SK-N-SH treated with all-trans-retinoic acid at 6 μM for 48 hours (cell line): ENCODE results near the gene SYTL5.

Source experiments
- ATAC-seq: fragments of 200-7000 bp; cut with Tn5 transposase; 3 replicates; pipeline ENCODE4 v1.9.1; 2020; ENCODE audit warnings: mild to moderate bottlenecking, moderate library complexity
- ARNTL ChIP-seq: fragments of 450-650 bp; formaldehyde crosslinking; IDR thresholded peaks from 2 replicates; pipeline ENCODE4 v1.5.0; 2020; ENCODE audit warnings: low read depth, mild to moderate bottlenecking, moderate library complexity, borderline replicate concordance
- BACH2 ChIP-seq: fragments of 250-450 bp; sonication (Bioruptor Pico); IDR thresholded peaks from 2 replicates; pipeline ENCODE4 v1.9.0; 2021; ENCODE audit warnings: mild to moderate bottlenecking, borderline replicate concordance
- CREB5 ChIP-seq: fragments of 250-450 bp; sonication (Bioruptor Pico); IDR thresholded peaks from 2 replicates; pipeline ENCODE4 v1.5.1; 2020; ENCODE audit warnings: low read depth, mild to moderate bottlenecking, moderate library complexity
- CSDC2 ChIP-seq: fragments of 250-450 bp; sonication (Bioruptor Pico); IDR thresholded peaks from 2 replicates; pipeline ENCODE4 v1.5.0; 2020; ENCODE audit warnings: mild to moderate bottlenecking, moderate library complexity
- CSRNP3 ChIP-seq: fragments of 250-450 bp; sonication (Bioruptor Pico); IDR thresholded peaks from 2 replicates; pipeline ENCODE4 v1.5.1; 2021; ENCODE audit warnings: mild to moderate bottlenecking, moderate library complexity
- GLIS3 ChIP-seq: fragments of 250-450 bp; sonication (Bioruptor Pico); IDR thresholded peaks from 2 replicates; pipeline ENCODE4 v1.5.0; 2020; ENCODE audit warnings: mild to moderate bottlenecking, moderate library complexity
- ISL1 ChIP-seq: fragments of 250-450 bp; sonication (Bioruptor Pico); IDR thresholded peaks from 2 replicates; pipeline ENCODE4 v2.1.2; 2022; ENCODE audit warnings: mild to moderate bottlenecking, moderate library complexity
- OSR1 ChIP-seq: fragments of 250-450 bp; sonication (Bioruptor Pico); IDR thresholded peaks from 2 replicates; pipeline ENCODE4 v1.8.0; 2022; ENCODE audit warnings: moderate library complexity, mild to moderate bottlenecking, inconsistent platforms
- PPARA ChIP-seq: fragments of 250-450 bp; sonication (Bioruptor Pico); IDR thresholded peaks from 2 replicates; pipeline ENCODE4 v1.5.0; 2020; ENCODE audit warnings: mild to moderate bottlenecking, borderline replicate concordance
- RARB ChIP-seq: fragments of 250-450 bp; sonication (Bioruptor Pico); IDR thresholded peaks from 2 replicates; pipeline ENCODE4 v1.8.0; 2021; ENCODE audit warnings: mild to moderate bottlenecking, moderate library complexity
- TCF4 ChIP-seq: fragments of 250-450 bp; sonication (Bioruptor Pico); IDR thresholded peaks from 2 replicates; pipeline ENCODE4 v1.8.0; 2021; ENCODE audit warnings: mild to moderate bottlenecking, moderate library complexity, borderline replicate concordance
- TOX ChIP-seq: fragments of 250-450 bp; sonication (Bioruptor Pico); IDR thresholded peaks from 2 replicates; pipeline ENCODE4 v1.8.0; 2021; ENCODE audit warnings: mild to moderate bottlenecking, moderate library complexity, borderline replicate concordance
- ZC3H10 ChIP-seq: fragments of 250-450 bp; sonication (Bioruptor Pico); IDR thresholded peaks from 2 replicates; pipeline ENCODE4 v1.5.1; 2021; ENCODE audit warnings: mild to moderate bottlenecking, moderate library complexity
- ZFP3 ChIP-seq: fragments of 250-450 bp; sonication (Bioruptor Pico); IDR thresholded peaks from 2 replicates; pipeline ENCODE4 v1.5.0; 2020; ENCODE audit warnings: mild to moderate bottlenecking, moderate library complexity
- ZNF565 ChIP-seq: fragments of 450-650 bp; formaldehyde crosslinking; conservative IDR thresholded peaks from 2 replicates; pipeline ENCODE4 v1.5.0; 2020; ENCODE audit warnings: low read depth, mild to moderate bottlenecking, moderate library complexity
- ZNF70 ChIP-seq: fragments of 450-650 bp; formaldehyde crosslinking; IDR thresholded peaks from 2 replicates; pipeline ENCODE4 v1.5.0; 2020; ENCODE audit warnings: mild to moderate bottlenecking, moderate library complexity
- ZNF8 ChIP-seq: fragments of 450-650 bp; formaldehyde crosslinking; IDR thresholded peaks from 2 replicates; pipeline ENCODE4 v1.5.0; 2020; ENCODE audit warnings: mild to moderate bottlenecking, moderate library complexity
- TF ChIP-seq, protein P1 (sequence below): fragments of 250-450 bp; sonication (Bioruptor Pico); IDR thresholded peaks from 2 replicates; pipeline ENCODE4 v1.5.0; 2020; ENCODE audit warnings: mild to moderate bottlenecking, moderate library complexity
- TF ChIP-seq, protein P2 (sequence below): fragments of 250-450 bp; sonication (Bioruptor Pico); IDR thresholded peaks from 2 replicates; pipeline ENCODE4 v1.8.0; 2021; ENCODE audit warnings: low read depth, mild to moderate bottlenecking, moderate library complexity, borderline replicate concordance
- TF ChIP-seq, protein P3 (sequence below): fragments of 250-450 bp; sonication (Bioruptor Pico); IDR thresholded peaks from 2 replicates; pipeline ENCODE4 v1.8.0; 2020; ENCODE audit warnings: mild to moderate bottlenecking, moderate library complexity, borderline replicate concordance

The SYTL5 gene

GRCh38 chrX:37958525-37959211, 47.7 kb upstream of the SYTL5 start (continued):
- TF ChIP-seq ZNF565 (CRISPR knock-in tag), result no peak

DNA sequence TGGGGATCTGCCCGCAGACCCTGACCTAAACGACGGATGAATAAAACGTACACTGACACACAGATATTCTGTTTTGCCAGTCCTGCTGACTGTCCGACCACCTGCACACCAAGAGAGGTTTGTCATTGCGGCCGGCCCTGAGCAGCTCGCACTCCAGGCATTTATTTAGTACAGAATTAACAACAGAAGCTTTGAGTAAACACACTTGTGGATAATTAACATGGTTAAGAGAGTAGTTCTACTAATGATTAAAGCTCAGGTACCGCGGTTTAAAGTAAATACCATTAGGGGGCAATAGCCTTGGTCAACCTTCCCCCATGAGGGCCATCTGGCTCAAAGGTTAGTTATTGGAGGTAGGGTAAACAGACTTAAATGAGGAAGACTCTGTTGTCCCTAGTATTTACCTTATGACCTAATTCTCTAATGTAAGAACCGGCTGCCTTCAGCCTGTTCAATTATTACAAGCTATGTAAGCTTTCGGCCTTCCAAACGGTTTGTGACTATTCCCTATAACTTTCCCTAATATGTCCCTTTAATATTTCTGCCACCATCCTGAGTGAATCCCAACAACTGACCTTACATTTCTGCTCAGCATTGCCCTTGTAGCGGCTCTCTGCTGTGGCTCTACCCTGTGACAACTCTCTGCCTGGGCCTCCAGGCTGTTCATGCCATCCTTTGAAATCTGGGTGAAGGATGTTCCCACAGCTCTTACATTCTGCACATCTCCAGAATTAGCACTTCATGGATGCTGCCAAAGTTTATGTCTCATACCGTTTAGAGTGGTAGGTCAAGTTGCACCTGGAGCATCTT, 46.9 kb upstream of the SYTL5 start:
- TF ChIP-seq ARNTL (CRISPR knock-in tag), result no peak
- no peak for TF ChIP-seq OSR1 (CRISPR knock-in tag)
- TF ChIP-seq TCF4 (CRISPR knock-in tag), result no peak
- no peak for TF ChIP-seq ZNF70
- no peak for TF ChIP-seq CREB5 (CRISPR knock-in tag)
- TF ChIP-seq ZNF8 (CRISPR knock-in tag), result no peak
- no peak for TF ChIP-seq CSRNP3
- TF ChIP-seq RARB, result no peak
- no peak for TF ChIP-seq TOX (CRISPR knock-in tag)
- no peak for TF ChIP-seq ISL1
- TF ChIP-seq, protein P1, sequence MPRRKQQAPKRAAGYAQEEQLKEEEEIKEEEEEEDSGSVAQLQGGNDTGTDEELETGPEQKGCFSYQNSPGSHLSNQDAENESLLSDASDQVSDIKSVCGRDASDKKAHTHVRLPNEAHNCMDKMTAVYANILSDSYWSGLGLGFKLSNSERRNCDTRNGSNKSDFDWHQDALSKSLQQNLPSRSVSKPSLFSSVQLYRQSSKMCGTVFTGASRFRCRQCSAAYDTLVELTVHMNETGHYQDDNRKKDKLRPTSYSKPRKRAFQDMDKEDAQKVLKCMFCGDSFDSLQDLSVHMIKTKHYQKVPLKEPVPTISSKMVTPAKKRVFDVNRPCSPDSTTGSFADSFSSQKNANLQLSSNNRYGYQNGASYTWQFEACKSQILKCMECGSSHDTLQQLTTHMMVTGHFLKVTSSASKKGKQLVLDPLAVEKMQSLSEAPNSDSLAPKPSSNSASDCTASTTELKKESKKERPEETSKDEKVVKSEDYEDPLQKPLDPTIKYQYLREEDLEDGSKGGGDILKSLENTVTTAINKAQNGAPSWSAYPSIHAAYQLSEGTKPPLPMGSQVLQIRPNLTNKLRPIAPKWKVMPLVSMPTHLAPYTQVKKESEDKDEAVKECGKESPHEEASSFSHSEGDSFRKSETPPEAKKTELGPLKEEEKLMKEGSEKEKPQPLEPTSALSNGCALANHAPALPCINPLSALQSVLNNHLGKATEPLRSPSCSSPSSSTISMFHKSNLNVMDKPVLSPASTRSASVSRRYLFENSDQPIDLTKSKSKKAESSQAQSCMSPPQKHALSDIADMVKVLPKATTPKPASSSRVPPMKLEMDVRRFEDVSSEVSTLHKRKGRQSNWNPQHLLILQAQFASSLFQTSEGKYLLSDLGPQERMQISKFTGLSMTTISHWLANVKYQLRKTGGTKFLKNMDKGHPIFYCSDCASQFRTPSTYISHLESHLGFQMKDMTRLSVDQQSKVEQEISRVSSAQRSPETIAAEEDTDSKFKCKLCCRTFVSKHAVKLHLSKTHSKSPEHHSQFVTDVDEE, result no peak
- TF ChIP-seq, protein P2, sequence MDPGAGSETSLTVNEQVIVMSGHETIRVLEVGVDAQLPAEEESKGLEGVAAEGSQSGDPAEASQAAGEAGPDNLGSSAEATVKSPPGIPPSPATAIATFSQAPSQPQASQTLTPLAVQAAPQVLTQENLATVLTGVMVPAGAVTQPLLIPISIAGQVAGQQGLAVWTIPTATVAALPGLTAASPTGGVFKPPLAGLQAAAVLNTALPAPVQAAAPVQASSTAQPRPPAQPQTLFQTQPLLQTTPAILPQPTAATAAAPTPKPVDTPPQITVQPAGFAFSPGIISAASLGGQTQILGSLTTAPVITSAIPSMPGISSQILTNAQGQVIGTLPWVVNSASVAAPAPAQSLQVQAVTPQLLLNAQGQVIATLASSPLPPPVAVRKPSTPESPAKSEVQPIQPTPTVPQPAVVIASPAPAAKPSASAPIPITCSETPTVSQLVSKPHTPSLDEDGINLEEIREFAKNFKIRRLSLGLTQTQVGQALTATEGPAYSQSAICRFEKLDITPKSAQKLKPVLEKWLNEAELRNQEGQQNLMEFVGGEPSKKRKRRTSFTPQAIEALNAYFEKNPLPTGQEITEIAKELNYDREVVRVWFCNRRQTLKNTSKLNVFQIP (CRISPR knock-in tag), result no peak
- TF ChIP-seq ZFP3 (CRISPR knock-in tag), result no peak
- TF ChIP-seq BACH2 (CRISPR knock-in tag), result no peak
- no peak for TF ChIP-seq ZNF565 (CRISPR knock-in tag)
- TF ChIP-seq, protein P3, sequence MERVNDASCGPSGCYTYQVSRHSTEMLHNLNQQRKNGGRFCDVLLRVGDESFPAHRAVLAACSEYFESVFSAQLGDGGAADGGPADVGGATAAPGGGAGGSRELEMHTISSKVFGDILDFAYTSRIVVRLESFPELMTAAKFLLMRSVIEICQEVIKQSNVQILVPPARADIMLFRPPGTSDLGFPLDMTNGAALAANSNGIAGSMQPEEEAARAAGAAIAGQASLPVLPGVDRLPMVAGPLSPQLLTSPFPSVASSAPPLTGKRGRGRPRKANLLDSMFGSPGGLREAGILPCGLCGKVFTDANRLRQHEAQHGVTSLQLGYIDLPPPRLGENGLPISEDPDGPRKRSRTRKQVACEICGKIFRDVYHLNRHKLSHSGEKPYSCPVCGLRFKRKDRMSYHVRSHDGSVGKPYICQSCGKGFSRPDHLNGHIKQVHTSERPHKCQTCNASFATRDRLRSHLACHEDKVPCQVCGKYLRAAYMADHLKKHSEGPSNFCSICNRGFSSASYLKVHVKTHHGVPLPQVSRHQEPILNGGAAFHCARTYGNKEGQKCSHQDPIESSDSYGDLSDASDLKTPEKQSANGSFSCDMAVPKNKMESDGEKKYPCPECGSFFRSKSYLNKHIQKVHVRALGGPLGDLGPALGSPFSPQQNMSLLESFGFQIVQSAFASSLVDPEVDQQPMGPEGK (CRISPR knock-in tag), result no peak
- TF ChIP-seq PPARA (CRISPR knock-in tag), result no peak
- no peak for TF ChIP-seq GLIS3 (CRISPR knock-in tag)
- TF ChIP-seq ZC3H10, result no peak
- ATAC-seq, result no peak

- no peak for ATAC-seq
- TF ChIP-seq CSRNP3 (no peak), ARNTL (CRISPR knock-in tag) (no peak), OSR1 (CRISPR knock-in tag) (no peak), ZC3H10 (no peak), GLIS3 (CRISPR knock-in tag) (no peak), CSDC2 (CRISPR knock-in tag) (no peak), ZNF8 (CRISPR knock-in tag) (no peak)
- TF ChIP-seq, protein P1, result no peak
- TF ChIP-seq, protein P3 (CRISPR knock-in tag), result no peak
Measured at GRCh38 chrX:37961118-37961517, 45.2 kb upstream of the SYTL5 start.
